Psoas muscle (tissue), 8 donors: ENCODE measurements around the gene FGF1. TPM values are rescaled to one million over a fixed set of nuclear protein-coding genes. Genes with fewer than 3 reads are reported as not detected.

Experiments used
- ATAC-seq, 4 donors: fragments of 200-7000 bp; cut with Tn5 transposase; one replicate each; pipeline ENCODE4 v1.9.1; 2020; ENCODE audit warnings: moderate library complexity in 3 of 4, mild to moderate bottlenecking in 2 of 4
- DNase-seq, 2 donors: peaks; one replicate each; pipeline ENCODE4 v3.0.0-alpha.2; 2020
- H3K27ac ChIP-seq: fragments of 200-600 bp; one replicate; pipeline ENCODE4 v1.8.0; 2022
- H3K27me3 ChIP-seq, 3 donors: fragments of 200-600 bp in 1 of 3; one replicate each; pipeline versions ENCODE4 v1.6.1 to v1.8.0; 2013 to 2022; ENCODE audit warnings: low read length in 2 of 3, mild to moderate bottlenecking in 2 of 3, moderate library complexity in 1 of 3; ENCODE audit not compliant: insufficient read depth in 3 of 3
- H3K36me3 ChIP-seq, 2 donors: fragments of 200-600 bp in 1 of 2; one replicate each; pipeline versions ENCODE4 v1.6.1 to v1.8.0; 2013 to 2022; ENCODE audit warnings: low read depth in 1 of 2, mild to moderate bottlenecking in 1 of 2, moderate library complexity in 1 of 2; ENCODE audit not compliant: insufficient read depth in 1 of 2
- H3K4me1 ChIP-seq: fragments of 200-600 bp; one replicate; pipeline ENCODE4 v1.8.0; 2022
- H3K4me3 ChIP-seq: fragments of 200-600 bp; one replicate; pipeline ENCODE4 v1.8.0; 2022; ENCODE audit warnings: mild to moderate bottlenecking
- H3K9me3 ChIP-seq: fragments of 200-600 bp; one replicate; pipeline ENCODE4 v1.8.0; 2022
- WGBS, 3 donors: extraction: QIAGEN DNeasy Blood & Tissue Kit; methylation state at CpG; one replicate each; pipeline versions ENCODE4 v1.1.6 to v1.1.7; 2013; 5-methylcytosine and 5-hydroxymethylcytosine counted together
- intact Hi-C, 2 donors: fragments of 100-400 bp; cut with DNase I; formaldehyde crosslinking; loops; one replicate each; pipeline versions ENCODE4 v1.11.0 to v1.14.2; 2022
- polyA plus RNA-seq, 3 donors: library from polyadenylated mRNA; stranded (reverse); fragments of 200-250 nt; gene quantifications; one replicate each; pipeline ENCODE4 v1.2.3, GENCODE V29; 2013
- total RNA-seq, 4 donors: library from RNA; stranded (reverse); fragmentation: NEBNext Ultra II Directional in 2 of 4; extraction: Animal tissue kit (Norgen Biotek cat#: 25700) in 2 of 4; gene quantifications; one replicate each; pipeline versions ENCODE4 v1.2.1 to v1.2.4, GENCODE V29; 2021 to 2023
- TF ChIP-seq, protein P1 (sequence below): fragments of 200-600 bp; IDR thresholded peaks from one replicate; pipeline ENCODE4 v1.8.0; 2022; ENCODE audit warnings: antibody characterized with exemption
- donor health status: healthy with polysubstance abuse.
- donor health status: DM: no; HTN: no; CAD: no; lungs with moderate emphysema.
- donor health status: Bipolar disorder and iron deficiency.
- donor health status: healthy.
- donor health status: DM: yes; HTN: yes; CAD: no.
- donor health status: DM: no; HTN: no; CAD: no.
- donor health status: DM: no; HTN: no; CAD: no.
- donor health status: DM: yes; HTN: yes; CAD: no.

The FGF1 gene
- total and polyA plus RNA-seq, 7 donors, result 0.34 to 7.1 (median 1.00) TPM

GRCh38 chr5:142683116-142683515 is 2.8 kb downstream of the FGF1 start:
- H3K36me3 ChIP-seq, result no peaks in the 10 kb centered on the region
- H3K27ac ChIP-seq, result no peak overlapping the region
- no peak for ATAC-seq
- no peak for DNase-seq
- H3K4me1 ChIP-seq, result no peaks in the 10 kb centered on the region
- no peaks in the 10 kb centered on the region for H3K9me3 ChIP-seq
- H3K27me3 ChIP-seq, result no peaks in the 10 kb centered on the region
- intact Hi-C loops, result no loop called here
- TF ChIP-seq, protein P1, sequence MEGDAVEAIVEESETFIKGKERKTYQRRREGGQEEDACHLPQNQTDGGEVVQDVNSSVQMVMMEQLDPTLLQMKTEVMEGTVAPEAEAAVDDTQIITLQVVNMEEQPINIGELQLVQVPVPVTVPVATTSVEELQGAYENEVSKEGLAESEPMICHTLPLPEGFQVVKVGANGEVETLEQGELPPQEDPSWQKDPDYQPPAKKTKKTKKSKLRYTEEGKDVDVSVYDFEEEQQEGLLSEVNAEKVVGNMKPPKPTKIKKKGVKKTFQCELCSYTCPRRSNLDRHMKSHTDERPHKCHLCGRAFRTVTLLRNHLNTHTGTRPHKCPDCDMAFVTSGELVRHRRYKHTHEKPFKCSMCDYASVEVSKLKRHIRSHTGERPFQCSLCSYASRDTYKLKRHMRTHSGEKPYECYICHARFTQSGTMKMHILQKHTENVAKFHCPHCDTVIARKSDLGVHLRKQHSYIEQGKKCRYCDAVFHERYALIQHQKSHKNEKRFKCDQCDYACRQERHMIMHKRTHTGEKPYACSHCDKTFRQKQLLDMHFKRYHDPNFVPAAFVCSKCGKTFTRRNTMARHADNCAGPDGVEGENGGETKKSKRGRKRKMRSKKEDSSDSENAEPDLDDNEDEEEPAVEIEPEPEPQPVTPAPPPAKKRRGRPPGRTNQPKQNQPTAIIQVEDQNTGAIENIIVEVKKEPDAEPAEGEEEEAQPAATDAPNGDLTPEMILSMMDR, result no peak
- 87 to 94% (median 87%) methylated on average over 3 of the region's 3 CpGs for WGBS, 3 donors
- H3K4me3 ChIP-seq, result no peak overlapping the region

DNA sequence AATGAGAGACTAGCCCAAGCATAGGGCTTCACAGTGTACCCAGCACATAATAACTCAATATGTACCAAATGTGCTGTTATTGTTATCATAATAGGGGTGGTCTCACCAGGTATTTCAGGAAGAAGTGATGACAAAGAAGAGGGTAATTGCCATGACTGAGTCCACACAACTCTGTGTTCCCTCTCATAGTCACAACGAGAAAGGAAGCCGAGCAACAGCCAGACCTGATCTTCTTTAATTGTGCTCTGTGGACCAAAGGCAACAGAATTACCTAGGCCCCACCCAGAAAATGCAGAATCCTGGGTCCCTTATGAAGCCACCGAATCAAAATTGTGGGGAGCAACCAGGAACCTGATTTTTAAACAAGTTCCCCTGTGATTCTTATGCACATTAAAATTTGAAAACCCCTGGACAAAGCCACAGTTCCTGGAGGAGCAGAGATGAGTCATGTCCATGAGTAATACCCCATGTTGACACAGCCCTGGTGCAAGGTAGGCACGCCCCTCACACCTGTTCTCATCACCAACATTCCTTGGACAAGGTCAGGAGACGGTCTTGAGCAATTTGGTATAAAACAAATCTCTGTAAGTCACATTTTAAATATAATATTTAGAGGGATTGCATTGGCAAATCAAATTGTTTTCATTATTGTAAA is 5.2 kb downstream of the FGF1 start:
- WGBS, 3 donors, result 73 to 93% (median 83%) methylated on average over 5 of the region's 5 CpGs
- no peaks in the 10 kb centered on the region for H3K4me1 ChIP-seq
- intact Hi-C loops, result no loop called here
- no peak for DNase-seq
- TF ChIP-seq, protein P1, result no peak
- ATAC-seq, result peak in 1 of 4 donors; percentile 68
- H3K9me3 ChIP-seq, result no peaks in the 10 kb centered on the region
- no peaks in the 10 kb centered on the region for H3K36me3 ChIP-seq
- no peak overlapping the region for H3K27ac ChIP-seq
- no peak overlapping the region for H3K4me3 ChIP-seq
- no peaks in the 10 kb centered on the region for H3K27me3 ChIP-seq

GRCh38 chr5:142679744-142680143 is 6.1 kb downstream of the FGF1 start:
- intact Hi-C loops, result no loop called here
- Histone ChIP-seq H3K36me3 (no peaks in the 10 kb centered on the region), H3K9me3 (no peaks in the 10 kb centered on the region), H3K4me1 (no peaks in the 10 kb centered on the region), H3K4me3 (no peak overlapping the region), H3K27me3 (no peaks in the 10 kb centered on the region), H3K27ac (no peak overlapping the region)
- no peak for ATAC-seq
- DNase-seq, result no peak
- 95 to 98% (median 98%) methylated on average over 2 of the region's 2 CpGs for WGBS, 3 donors
- TF ChIP-seq, protein P1, result no peak

- intact Hi-C loops, result no loop called here
- no peaks in the 10 kb centered on the region for H3K36me3 ChIP-seq
- no peaks in the 10 kb centered on the region for H3K27me3 ChIP-seq
- no peak for DNase-seq
- no peaks in the 10 kb centered on the region for H3K9me3 ChIP-seq
- H3K27ac ChIP-seq, result no peak overlapping the region
- no peak for ATAC-seq
- H3K4me1 ChIP-seq, result no peaks in the 10 kb centered on the region
- no peak overlapping the region for H3K4me3 ChIP-seq
- TF ChIP-seq, protein P1, result no peak
- 91 to 97% (median 95%) methylated on average over 4 of the region's 4 CpGs for WGBS, 3 donors
Observed at GRCh38 chr5:142678529-142678928, 7.4 kb downstream of the FGF1 start.

GRCh38 chr5:142677198-142677597 is 8.7 kb downstream of the FGF1 start:
- H3K27ac ChIP-seq, result no peak overlapping the region
- 77 to 86% (median 78%) methylated on average over 2 of the region's 2 CpGs for WGBS, 3 donors
- H3K9me3 ChIP-seq, result no peaks in the 10 kb centered on the region
- intact Hi-C loops, result no loop called here
- H3K36me3 ChIP-seq, result no peaks in the 10 kb centered on the region
- no peaks in the 10 kb centered on the region for H3K4me1 ChIP-seq
- TF ChIP-seq, protein P1, result no peak
- ATAC-seq (no peak), DNase-seq (no peak)
- no peaks in the 10 kb centered on the region for H3K27me3 ChIP-seq
- no peak overlapping the region for H3K4me3 ChIP-seq
